GM06990 (cell line): ENCODE results near the gene EHD3.

ENCODE experiments used
- DNase-seq: peaks from one replicate; pipeline ENCODE4 v3.0.0-alpha.2; 2011; ENCODE audit not compliant: insufficient read length; ENCODE audit errors: extremely low read depth
- H3K27me3 ChIP-seq: replicated peaks from 2 replicates; pipeline ENCODE4 v1.6.0; 2011; ENCODE audit warnings: low read length; ENCODE audit not compliant: control insufficient read depth, insufficient read depth
- H3K36me3 ChIP-seq: 2 replicates; pipeline ENCODE4 v1.5.1; 2011; ENCODE audit warnings: low read length; ENCODE audit not compliant: control insufficient read depth, insufficient read depth
- H3K4me3 ChIP-seq: replicated peaks from 2 replicates; pipeline ENCODE4 v1.5.1; 2011; ENCODE audit warnings: low read depth, mild to moderate bottlenecking, control low read depth, low read length
- TF ChIP-seq, protein P1 (sequence below): IDR thresholded peaks from 2 replicates; pipeline ENCODE4 v1.5.1; 2011; ENCODE audit warnings: low read length, control low read depth, mild to moderate bottlenecking, inconsistent platforms; ENCODE audit not compliant: insufficient read depth, poor library complexity, severe bottlenecking

EHD3 gene

DNA sequence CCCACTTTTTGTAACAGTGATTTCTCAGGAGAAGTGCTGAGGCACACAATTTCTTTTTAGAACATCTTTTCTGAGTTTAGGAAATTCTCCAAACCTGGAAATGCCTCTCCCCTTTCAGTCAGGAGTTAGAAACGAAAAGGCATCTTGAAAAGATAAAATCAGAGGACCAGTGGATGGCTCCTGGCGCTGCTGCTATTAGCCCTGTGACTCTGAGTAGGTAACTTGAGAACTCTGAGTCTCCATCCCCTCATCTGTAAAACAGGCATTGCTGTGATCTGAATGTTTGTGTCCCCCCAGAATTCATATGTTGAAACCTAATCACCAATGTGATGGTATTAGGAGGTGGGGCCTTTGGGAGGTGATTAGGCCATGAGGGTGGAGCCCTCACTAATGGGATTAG is 50.2 kb downstream of the EHD3 start:
- Histone ChIP-seq H3K36me3 (no peaks in the 10 kb centered on the region), H3K4me3 (no peak overlapping the region), H3K27me3 (no peaks in the 10 kb centered on the region; the same call in 1 of the 2 replicates)
- DNase-seq, result no peak
- TF ChIP-seq, protein P1, sequence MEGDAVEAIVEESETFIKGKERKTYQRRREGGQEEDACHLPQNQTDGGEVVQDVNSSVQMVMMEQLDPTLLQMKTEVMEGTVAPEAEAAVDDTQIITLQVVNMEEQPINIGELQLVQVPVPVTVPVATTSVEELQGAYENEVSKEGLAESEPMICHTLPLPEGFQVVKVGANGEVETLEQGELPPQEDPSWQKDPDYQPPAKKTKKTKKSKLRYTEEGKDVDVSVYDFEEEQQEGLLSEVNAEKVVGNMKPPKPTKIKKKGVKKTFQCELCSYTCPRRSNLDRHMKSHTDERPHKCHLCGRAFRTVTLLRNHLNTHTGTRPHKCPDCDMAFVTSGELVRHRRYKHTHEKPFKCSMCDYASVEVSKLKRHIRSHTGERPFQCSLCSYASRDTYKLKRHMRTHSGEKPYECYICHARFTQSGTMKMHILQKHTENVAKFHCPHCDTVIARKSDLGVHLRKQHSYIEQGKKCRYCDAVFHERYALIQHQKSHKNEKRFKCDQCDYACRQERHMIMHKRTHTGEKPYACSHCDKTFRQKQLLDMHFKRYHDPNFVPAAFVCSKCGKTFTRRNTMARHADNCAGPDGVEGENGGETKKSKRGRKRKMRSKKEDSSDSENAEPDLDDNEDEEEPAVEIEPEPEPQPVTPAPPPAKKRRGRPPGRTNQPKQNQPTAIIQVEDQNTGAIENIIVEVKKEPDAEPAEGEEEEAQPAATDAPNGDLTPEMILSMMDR, result no peak

DNA sequence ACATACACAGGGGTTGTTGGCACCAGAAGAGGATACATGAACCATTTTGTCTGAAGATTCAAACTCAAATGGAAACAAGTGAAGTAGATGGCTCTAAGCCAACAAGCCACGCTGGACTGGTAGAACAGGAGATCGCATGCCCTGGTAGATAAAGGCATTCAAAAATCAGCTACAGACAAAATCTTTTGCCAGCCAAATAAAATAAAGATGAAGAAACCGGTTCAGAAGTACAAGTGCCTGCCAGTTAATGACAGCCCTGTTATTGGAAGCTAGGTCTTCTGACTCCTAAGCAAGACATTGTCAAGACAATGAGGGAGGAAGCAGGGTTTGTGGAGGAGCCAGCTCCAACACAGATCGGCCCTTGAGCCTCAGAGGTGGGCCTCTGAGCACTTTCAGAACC is 52.3 kb downstream of the EHD3 start:
- no peak for DNase-seq
- TF ChIP-seq, protein P1, result no peak
- no peaks in the 10 kb centered on the region; the same call in 1 of the 2 replicates for H3K27me3 ChIP-seq

DNA sequence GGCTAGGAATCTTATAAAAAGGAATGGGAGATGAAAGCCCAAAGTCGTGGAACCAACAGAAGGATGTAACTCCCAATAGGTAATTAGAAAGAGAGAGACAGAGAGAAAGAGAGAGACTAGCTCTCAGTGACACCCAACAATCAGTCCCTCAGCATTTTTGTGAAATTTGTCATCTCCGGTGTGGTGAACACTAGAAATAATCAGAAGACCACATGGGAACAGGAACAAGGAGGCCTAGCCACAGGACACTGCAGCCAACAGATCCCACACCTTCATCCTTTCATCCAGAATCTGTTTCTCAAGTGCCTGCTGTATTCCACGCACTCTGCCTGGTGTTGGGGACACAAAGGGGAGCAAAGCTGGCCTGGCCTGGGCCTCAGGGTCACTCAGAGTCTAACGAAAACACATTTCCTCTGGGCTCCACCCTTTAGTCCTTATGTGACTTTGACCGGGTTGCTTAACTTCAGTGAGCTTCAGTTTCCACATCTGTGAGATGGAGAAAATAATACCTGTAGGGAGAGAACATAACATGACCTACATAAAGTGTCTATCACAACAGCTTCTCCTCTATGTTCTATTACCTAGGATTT is 53.1 kb downstream of the EHD3 start:
- H3K36me3 ChIP-seq, result no peaks in the 10 kb centered on the region
- H3K27me3 ChIP-seq, result no peaks in the 10 kb centered on the region; the same call in 1 of the 2 replicates
- TF ChIP-seq, protein P1, result no peak
- DNase-seq, result no peak
- no peak overlapping the region for H3K4me3 ChIP-seq

More for the DNA sequence above, 52.3 kb downstream of the EHD3 start:
- no peaks in the 10 kb centered on the region for H3K36me3 ChIP-seq
- no peak overlapping the region for H3K4me3 ChIP-seq

DNA sequence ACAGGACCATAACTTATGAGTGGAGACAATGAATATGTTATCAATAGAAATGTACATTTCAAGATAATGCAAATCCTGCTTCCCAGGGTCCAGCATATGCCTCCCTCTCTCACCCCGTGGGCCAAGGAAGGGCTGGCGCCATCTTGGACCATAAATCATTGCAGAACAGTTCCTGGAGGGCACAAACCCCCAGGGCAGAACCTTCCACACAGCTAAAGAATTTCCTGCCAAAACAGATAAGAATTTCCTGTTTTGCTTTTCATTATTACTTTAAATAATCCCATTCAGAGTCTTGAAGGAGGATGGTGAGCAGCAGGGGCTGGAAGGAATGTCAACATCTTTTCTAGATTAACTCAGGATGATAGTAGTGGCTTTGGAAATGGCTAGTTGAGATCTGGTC is 53.7 kb downstream of the EHD3 start:
- Histone ChIP-seq H3K27me3 (no peaks in the 10 kb centered on the region; the same call in 1 of the 2 replicates), H3K36me3 (no peaks in the 10 kb centered on the region), H3K4me3 (no peak overlapping the region)
- TF ChIP-seq, protein P1, result no peak
- DNase-seq, result no peak

DNA sequence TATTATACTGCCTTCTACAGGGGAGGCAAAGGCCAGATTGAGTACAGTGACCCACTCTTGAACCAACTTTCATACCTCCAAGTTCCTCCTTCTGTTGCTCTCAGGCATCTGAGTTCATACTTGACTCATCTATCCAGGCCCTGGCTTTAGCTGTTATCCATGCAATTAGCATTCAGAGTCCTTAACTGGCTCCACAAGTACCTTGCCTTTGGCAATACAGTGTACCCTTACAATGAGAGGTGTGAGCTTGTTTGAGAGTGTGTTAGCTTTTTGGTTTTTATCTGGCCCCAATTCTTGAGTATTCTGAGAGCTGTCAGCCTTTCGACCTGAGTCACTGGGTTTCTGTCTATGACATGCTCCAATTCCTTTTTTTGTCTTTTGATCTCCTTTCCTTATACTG is 60.2 kb downstream of the EHD3 start:
- Histone ChIP-seq H3K4me3 (no peak overlapping the region), H3K27me3 (no peaks in the 10 kb centered on the region; the same call in 1 of the 2 replicates), H3K36me3 (no peaks in the 10 kb centered on the region)
- TF ChIP-seq, protein P1, result no peak
- no peak for DNase-seq
